ENCODE measurements around the gene RREB1.

DNA sequence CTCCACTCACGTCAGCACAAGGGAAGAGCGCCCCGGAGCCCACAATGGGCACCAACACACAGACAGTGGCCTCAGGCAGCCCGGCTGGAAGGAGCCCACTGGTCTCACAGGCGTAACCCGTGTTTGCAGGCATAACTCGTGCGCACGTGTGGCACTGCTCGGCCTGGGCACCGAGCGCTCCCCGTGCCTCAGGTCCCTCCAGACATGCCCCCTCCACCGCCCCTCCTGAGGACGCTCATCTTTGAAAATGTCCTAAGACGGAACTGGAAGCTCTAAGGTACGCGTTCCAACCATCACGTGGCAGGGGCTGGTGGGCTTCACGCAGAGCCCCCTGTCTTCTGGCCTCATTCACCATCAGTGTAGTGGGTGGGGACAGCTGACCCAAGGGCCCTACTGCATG, 160.6 kb downstream of the RREB1 start:
- TF ChIP-seq, protein P1, sequence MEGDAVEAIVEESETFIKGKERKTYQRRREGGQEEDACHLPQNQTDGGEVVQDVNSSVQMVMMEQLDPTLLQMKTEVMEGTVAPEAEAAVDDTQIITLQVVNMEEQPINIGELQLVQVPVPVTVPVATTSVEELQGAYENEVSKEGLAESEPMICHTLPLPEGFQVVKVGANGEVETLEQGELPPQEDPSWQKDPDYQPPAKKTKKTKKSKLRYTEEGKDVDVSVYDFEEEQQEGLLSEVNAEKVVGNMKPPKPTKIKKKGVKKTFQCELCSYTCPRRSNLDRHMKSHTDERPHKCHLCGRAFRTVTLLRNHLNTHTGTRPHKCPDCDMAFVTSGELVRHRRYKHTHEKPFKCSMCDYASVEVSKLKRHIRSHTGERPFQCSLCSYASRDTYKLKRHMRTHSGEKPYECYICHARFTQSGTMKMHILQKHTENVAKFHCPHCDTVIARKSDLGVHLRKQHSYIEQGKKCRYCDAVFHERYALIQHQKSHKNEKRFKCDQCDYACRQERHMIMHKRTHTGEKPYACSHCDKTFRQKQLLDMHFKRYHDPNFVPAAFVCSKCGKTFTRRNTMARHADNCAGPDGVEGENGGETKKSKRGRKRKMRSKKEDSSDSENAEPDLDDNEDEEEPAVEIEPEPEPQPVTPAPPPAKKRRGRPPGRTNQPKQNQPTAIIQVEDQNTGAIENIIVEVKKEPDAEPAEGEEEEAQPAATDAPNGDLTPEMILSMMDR (IDR thresholded peaks at IDR 0.05) = no peak
- TF ChIP-seq POLR2A (IDR thresholded peaks at IDR 0.05) = no peak
- TF ChIP-seq POLR2AphosphoS5 (IDR thresholded peaks at IDR 0.05) = no peak
- no peak for TF ChIP-seq EP300 (IDR thresholded peaks at IDR 0.05; ENCODE audit: low read depth)

All from transverse colon (tissue), 4 donors.